ENCODE results near the gene AVEN. TPM values are rescaled to one million over a fixed set of nuclear protein-coding genes. Genes with fewer than 3 reads are reported as not detected.

The AVEN gene
- total RNA-seq, 4 donors from 2014 or later, result 12.3 to 27.9 (median 18.0) TPM

DNA sequence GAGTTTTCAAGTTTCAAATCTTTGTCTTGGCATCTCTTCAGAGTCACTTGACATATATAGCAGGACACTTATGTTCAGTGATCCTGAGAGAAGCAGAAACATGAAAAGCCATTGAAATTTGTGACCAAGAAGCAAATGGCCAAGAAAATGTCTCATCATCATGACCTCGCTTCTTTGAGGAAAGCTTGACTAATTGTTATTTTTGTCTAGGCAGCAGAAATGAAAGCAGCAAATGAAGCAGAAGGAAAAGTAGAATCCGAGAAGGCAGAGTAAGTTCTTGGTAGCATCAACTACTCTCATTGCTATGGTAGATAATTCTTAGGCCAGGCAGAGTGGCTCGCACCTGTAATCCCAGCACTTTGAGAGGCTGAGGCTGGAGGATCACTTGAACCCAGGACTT is 198.4 kb downstream of the AVEN start:
- H3K36me3 ChIP-seq, result no peaks in the 10 kb centered on the region
- H3K4me3 ChIP-seq, result no peak overlapping the region
- no peaks in the 10 kb centered on the region for H3K27me3 ChIP-seq
- no peaks in the 10 kb centered on the region for H3K9me3 ChIP-seq
- TF ChIP-seq POLR2A (IDR thresholded peaks at IDR 0.05) (no peak), CTCF (IDR thresholded peaks at IDR 0.05) (no peak)
- no peak overlapping the region for H3K27ac ChIP-seq
- DNase-seq, result no peak
- intact Hi-C loops (cut with DNase I; ENCODE audit: low total_unique reads), result no loop called here
- no peaks in the 10 kb centered on the region for H3K4me1 ChIP-seq

GRCh38 chr15:33839540-33839939 is 199.5 kb downstream of the AVEN start:
- DNase-seq, result no peak
- H3K27me3 ChIP-seq, result no peaks in the 10 kb centered on the region
- H3K4me1 ChIP-seq, result no peaks in the 10 kb centered on the region
- H3K36me3 ChIP-seq, result no peaks in the 10 kb centered on the region
- no peak for TF ChIP-seq POLR2A (IDR thresholded peaks at IDR 0.05)
- no peak for TF ChIP-seq CTCF (IDR thresholded peaks at IDR 0.05)
- intact Hi-C loops (cut with DNase I; ENCODE audit: low total_unique reads), result no loop called here
- H3K9me3 ChIP-seq, result no peaks in the 10 kb centered on the region
- no peak overlapping the region for H3K27ac ChIP-seq
- H3K4me3 ChIP-seq, result no peak overlapping the region

GRCh38 chr15:33837294-33837693 is 201.7 kb downstream of the AVEN start:
- TF ChIP-seq POLR2A (IDR thresholded peaks at IDR 0.05) (no peak), CTCF (IDR thresholded peaks at IDR 0.05) (no peak)
- Histone ChIP-seq H3K36me3 (no peaks in the 10 kb centered on the region), H3K27me3 (no peaks in the 10 kb centered on the region), H3K4me3 (no peak overlapping the region), H3K4me1 (no peaks in the 10 kb centered on the region), H3K9me3 (no peaks in the 10 kb centered on the region), H3K27ac (no peak overlapping the region)
- intact Hi-C loops (cut with DNase I; ENCODE audit: low total_unique reads), result no loop called here
- DNase-seq, result no peak

DNA sequence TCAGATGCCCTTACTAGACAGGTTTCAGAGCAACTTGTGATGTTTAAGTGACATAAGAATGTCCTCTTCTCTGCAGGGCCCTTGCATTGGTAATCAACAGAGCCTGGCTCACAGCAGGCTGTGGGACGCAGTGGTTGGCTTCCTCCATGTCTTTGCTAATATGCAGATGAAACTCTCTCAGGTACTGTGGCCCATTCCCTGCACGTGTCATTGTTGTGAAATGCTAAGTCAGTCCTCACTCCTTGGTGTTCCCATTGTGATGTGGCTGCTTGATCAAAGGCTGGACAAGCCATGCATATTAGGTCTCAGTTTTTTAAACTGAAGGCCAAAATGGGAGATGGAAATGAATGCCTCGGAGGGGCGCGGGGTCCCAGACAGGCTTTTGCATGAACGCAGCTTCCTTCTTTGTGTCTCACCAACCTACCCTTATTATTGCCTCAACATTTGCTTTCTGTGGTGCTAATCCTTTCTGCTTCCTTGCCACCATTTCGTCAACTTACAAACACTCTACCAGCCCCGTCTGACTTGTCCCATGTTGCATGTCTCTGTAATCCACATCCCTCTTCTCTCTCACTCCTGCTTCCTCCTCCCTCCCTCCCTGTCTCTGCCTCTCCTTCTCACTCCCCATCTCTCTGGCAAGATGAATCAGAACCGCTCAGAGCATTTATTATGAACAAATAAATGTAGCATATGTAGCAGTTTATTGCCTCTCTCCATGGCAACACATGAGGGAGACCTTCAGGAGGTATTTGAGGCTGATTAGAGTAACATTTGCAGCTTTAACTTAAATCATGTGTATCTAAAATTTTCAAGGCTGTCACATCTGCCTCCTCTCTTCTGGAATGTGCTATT is 203.9 kb downstream of the AVEN start:
- Histone ChIP-seq H3K4me1 (no peaks in the 10 kb centered on the region), H3K27ac (no peak overlapping the region), H3K4me3 (no peak overlapping the region), H3K27me3 (no peaks in the 10 kb centered on the region), H3K9me3 (no peaks in the 10 kb centered on the region), H3K36me3 (no peaks in the 10 kb centered on the region)
- TF ChIP-seq POLR2A (IDR thresholded peaks at IDR 0.05) (no peak), CTCF (IDR thresholded peaks at IDR 0.05) (no peak)
- intact Hi-C loops (cut with DNase I; ENCODE audit: low total_unique reads), result no loop called here
- DNase-seq, result no peak

DNA sequence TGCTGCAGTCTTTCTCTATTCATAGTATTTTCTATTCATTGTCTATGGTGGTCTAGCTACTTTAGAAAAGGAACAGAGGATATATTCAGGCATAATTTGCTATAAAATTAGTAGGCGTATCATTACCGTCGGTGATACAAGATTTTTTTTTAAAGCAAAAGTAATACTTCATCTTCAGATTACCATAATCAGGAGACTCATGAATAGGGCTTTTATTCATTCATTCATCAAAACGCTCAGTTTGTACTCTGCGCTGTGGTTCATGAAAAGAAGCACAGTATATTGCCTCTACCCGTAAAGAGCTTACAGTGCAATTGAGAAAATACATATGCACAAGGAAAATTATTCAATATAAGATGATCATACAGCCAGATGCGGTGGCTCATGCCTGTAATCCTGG is 207.4 kb downstream of the AVEN start:
- no peak overlapping the region for H3K4me3 ChIP-seq
- H3K9me3 ChIP-seq, result no peaks in the 10 kb centered on the region
- H3K27me3 ChIP-seq, result no peaks in the 10 kb centered on the region
- intact Hi-C loops (cut with DNase I; ENCODE audit: low total_unique reads), result no loop called here
- H3K27ac ChIP-seq, result no peak overlapping the region
- no peaks in the 10 kb centered on the region for H3K4me1 ChIP-seq
- DNase-seq, result no peak
- TF ChIP-seq CTCF (IDR thresholded peaks at IDR 0.05) (no peak), POLR2A (IDR thresholded peaks at IDR 0.05) (no peak)
- H3K36me3 ChIP-seq, result no peaks in the 10 kb centered on the region

Data from uterus (tissue), 4 donors.